H1 (cell line): ENCODE data around the gene SKOR2. TPM values are rescaled to one million over a fixed set of nuclear protein-coding genes. Genes with fewer than 3 reads are reported as not detected.

Experiments used
- CTCF ChIA-PET: fragments of 300-600 bp; sonication (Branson Sonifier 250); formaldehyde crosslinking; loops from one replicate; lab custom pipeline; 2021; ENCODE audit not compliant: partially characterized antibody; lab: Charles Lee
- POLR2A ChIA-PET: fragments of 300-600 bp; sonication (Branson Sonifier 250); formaldehyde crosslinking; loops from one replicate; lab custom pipeline; 2021; ENCODE audit warnings: inconsistent platforms; ENCODE audit not compliant: partially characterized antibody; lab: Charles Lee
- DNase-seq, 2 experiments: peaks; one replicate each; pipeline versions ENCODE4 v3.0.0 to v3.0.0-alpha.2; 2010 to 2022; ENCODE audit warnings: low spot score in 2 of 2, low read depth in 1 of 2, mixed read lengths in 1 of 2
- FAIRE-seq: peaks from 2 replicates; lab custom pipeline; 2011; peaks lifted over from hg19 to GRCh38; lab: Jason Lieb, UNC
- H2AFZ ChIP-seq: 2 replicates; pipeline ENCODE4 v1.8.1; 2012; ENCODE audit warnings: low read length, inconsistent platforms
- H2AK5ac ChIP-seq: 2 replicates; pipeline ENCODE4 v1.6.1; 2013; ENCODE audit warnings: low read depth, low read length
- H2BK120ac ChIP-seq: replicated peaks from 2 replicates; pipeline ENCODE3; 2013; ENCODE audit warnings: low read depth, low read length, inconsistent platforms
- H2BK12ac ChIP-seq: 2 replicates; pipeline ENCODE4 v1.6.1; 2013; ENCODE audit warnings: low read depth, low read length
- H2BK15ac ChIP-seq: 2 replicates; pipeline ENCODE4 v1.6.1; 2013; ENCODE audit warnings: low read length
- H2BK20ac ChIP-seq: 2 replicates; pipeline ENCODE4 v1.6.1; 2013; ENCODE audit warnings: low read length
- H2BK5ac ChIP-seq: 2 replicates; pipeline ENCODE4 v1.6.1; 2013; ENCODE audit warnings: low read depth, low read length
- H3K14ac ChIP-seq: 2 replicates; pipeline ENCODE4 v1.6.1; 2013; ENCODE audit warnings: inconsistent platforms; ENCODE audit not compliant: insufficient read length
- H3K18ac ChIP-seq: 2 replicates; pipeline ENCODE4 v1.6.1; 2013; ENCODE audit warnings: low read length; ENCODE audit errors: extremely low read depth
- H3K23ac ChIP-seq: 2 replicates; pipeline ENCODE4 v1.6.1; 2013; ENCODE audit warnings: inconsistent platforms; ENCODE audit not compliant: insufficient read length
- H3K23me2 ChIP-seq: 2 replicates; pipeline ENCODE4 v1.6.1; 2013; ENCODE audit warnings: low read depth, low read length
- H3K27ac ChIP-seq: 2 replicates; pipeline ENCODE4 v1.6.1; 2011; ENCODE audit warnings: low read depth, low read length, inconsistent platforms
- H3K27me3 ChIP-seq, 4 experiments: replicated peaks in 1 of 4; 1 replicate in 1 of 4; 2 replicates in 3 of 4; pipeline versions ENCODE4 v1.6.1 to v1.8.1; 2011 to 2013; ENCODE audit warnings: low read length in 3 of 4, mild to moderate bottlenecking in 3 of 4, inconsistent platforms in 2 of 4, mixed read lengths in 2 of 4, moderate library complexity in 1 of 4; ENCODE audit not compliant: control insufficient read depth in 3 of 4, insufficient read depth in 3 of 4; ENCODE audit errors: extremely low read depth in 1 of 4
- H3K36me3 ChIP-seq, 4 experiments: 2 replicates each; pipeline versions ENCODE4 v1.6.1 to v1.8.1; 2011 to 2013; ENCODE audit warnings: mild to moderate bottlenecking in 4 of 4, low read length in 3 of 4, moderate library complexity in 2 of 4, control low read depth in 1 of 4, inconsistent platforms in 1 of 4; ENCODE audit not compliant: insufficient read depth in 4 of 4, control insufficient read depth in 2 of 4
- H3K4ac ChIP-seq: replicated peaks from 2 replicates; pipeline ENCODE3; 2013; ENCODE audit warnings: low read length, low read depth, mixed read lengths, inconsistent platforms; ENCODE audit not compliant: insufficient read length
- H3K4me1 ChIP-seq, 4 experiments: replicated peaks in 1 of 4; 1 replicate in 1 of 4; 2 replicates in 3 of 4; pipeline versions ENCODE4 v1.6.1 to v1.8.1; 2011 to 2013; ENCODE audit warnings: low read length in 3 of 4, inconsistent platforms in 2 of 4, mixed read lengths in 1 of 4; ENCODE audit not compliant: insufficient read depth in 4 of 4, control insufficient read depth in 3 of 4
- H3K4me2 ChIP-seq, 2 experiments: 2 replicates each; pipeline versions ENCODE4 v1.6.1 to v1.8.1; 2011 to 2013; ENCODE audit warnings: low read depth in 2 of 2, low read length in 2 of 2, control low read depth in 1 of 2, inconsistent platforms in 1 of 2, mild to moderate bottlenecking in 1 of 2; ENCODE audit not compliant: insufficient read depth in 1 of 2
- H3K4me3 ChIP-seq, 4 experiments: fragments of 200-600, 300-600 bp in 1 of 4; sonication (generic), shearing (Covaris generic), sonication (Bioruptor Twin) in 1 of 4; 2 replicates each; pipeline versions ENCODE4 v1.5.1 to v1.8.1; 2011 to 2016; ENCODE audit warnings: low read length in 4 of 4, low read depth in 3 of 4, control low read depth in 2 of 4, inconsistent platforms in 2 of 4, mild to moderate bottlenecking in 2 of 4, mixed read lengths in 1 of 4, moderate library complexity in 1 of 4; ENCODE audit not compliant: insufficient read depth in 2 of 4; ENCODE audit errors: extremely low read depth in 1 of 4
- H3K56ac ChIP-seq: replicated peaks from 2 replicates; pipeline ENCODE3; 2013; ENCODE audit warnings: low read depth, mild to moderate bottlenecking, mixed read lengths, low read length, inconsistent platforms; ENCODE audit not compliant: insufficient read length
- H3K79me1 ChIP-seq: 2 replicates; pipeline ENCODE4 v1.6.1; 2013; ENCODE audit warnings: low read depth, low read length, control low read depth
- H3K79me2 ChIP-seq, 2 experiments: 2 replicates each; pipeline versions ENCODE4 v1.6.1 to v1.8.1; 2012 to 2013; ENCODE audit warnings: low read length in 2 of 2, mild to moderate bottlenecking in 2 of 2, inconsistent platforms in 1 of 2; ENCODE audit not compliant: insufficient read depth in 2 of 2, control insufficient read depth in 1 of 2
- H3K9ac ChIP-seq, 4 experiments: replicated peaks in 1 of 4; 1 replicate in 1 of 4; 2 replicates in 3 of 4; pipeline versions ENCODE4 v1.6.1 to v1.8.1; 2011 to 2013; ENCODE audit warnings: low read depth in 3 of 4, low read length in 3 of 4, control low read depth in 2 of 4, mild to moderate bottlenecking in 2 of 4, moderate library complexity in 2 of 4, inconsistent platforms in 1 of 4; ENCODE audit errors: extremely low read depth in 1 of 4
- H3K9me3 ChIP-seq, 2 experiments: 2 replicates each; pipeline versions ENCODE4 v1.6.1 to v1.8.1; 2012 to 2013; ENCODE audit warnings: mild to moderate bottlenecking in 2 of 2, moderate library complexity in 2 of 2, control low read depth in 1 of 2, inconsistent platforms in 1 of 2, low read depth in 1 of 2, low read length in 1 of 2, mixed read lengths in 1 of 2; ENCODE audit not compliant: insufficient read depth in 2 of 2
- H4K20me1 ChIP-seq, 2 experiments: replicated peaks in 1 of 2; 2 replicates each; pipeline versions ENCODE3 to v1.8.1; 2011 to 2013; ENCODE audit warnings: inconsistent platforms in 2 of 2, low read length in 2 of 2, mild to moderate bottlenecking in 1 of 2; ENCODE audit not compliant: insufficient read depth in 2 of 2, control insufficient read depth in 1 of 2
- H4K5ac ChIP-seq: 2 replicates; pipeline ENCODE4 v1.6.1; 2013; ENCODE audit warnings: low read length, low read depth, mixed read lengths, inconsistent platforms; ENCODE audit not compliant: insufficient read length
- H4K8ac ChIP-seq: 2 replicates; pipeline ENCODE4 v1.8.0; 2013; ENCODE audit warnings: mild to moderate bottlenecking, moderate library complexity, low read length, inconsistent platforms; ENCODE audit not compliant: insufficient read depth; ENCODE audit errors: extremely low read depth
- H4K91ac ChIP-seq: replicated peaks from 2 replicates; pipeline ENCODE3; 2013; ENCODE audit warnings: low read length, mixed read lengths, inconsistent platforms; ENCODE audit not compliant: insufficient read length
- ATF3 ChIP-seq: IDR thresholded peaks from 2 replicates; pipeline ENCODE4 v1.6.1; 2011; ENCODE audit warnings: low read depth, mild to moderate bottlenecking, low read length; ENCODE audit not compliant: insufficient read depth
- E2F6 ChIP-seq: IDR thresholded peaks from 2 replicates; pipeline ENCODE4 v1.6.1; 2012; ENCODE audit warnings: inconsistent platforms
- GABPA ChIP-seq: IDR thresholded peaks from 2 replicates; pipeline ENCODE4 v1.6.1; 2011; ENCODE audit warnings: mild to moderate bottlenecking, low read length, moderate library complexity, borderline replicate concordance; ENCODE audit not compliant: insufficient read depth
- HDAC2 ChIP-seq, 2 experiments: fragments of 300-600 bp in 1 of 2; sonication (generic) in 1 of 2; IDR thresholded peaks; 2 replicates each; pipeline ENCODE4 v1.6.1; 2011 to 2012; ENCODE audit warnings: low read depth in 2 of 2, low read length in 2 of 2, mild to moderate bottlenecking in 2 of 2, moderate library complexity in 2 of 2, borderline replicate concordance in 1 of 2, inconsistent platforms in 1 of 2
- JUN ChIP-seq: IDR thresholded peaks from 2 replicates; pipeline ENCODE4 v1.6.1; 2011; ENCODE audit warnings: low read depth, mild to moderate bottlenecking, improper control_type of control experiment, low read length
- JUND ChIP-seq: IDR thresholded peaks from 2 replicates; pipeline ENCODE4 v1.6.1; 2011; ENCODE audit warnings: mild to moderate bottlenecking, improper control_type of control experiment, low read length
- KDM1A ChIP-seq: fragments of 200-600, 300-600 bp; sonication (generic); IDR thresholded peaks from 2 replicates; pipeline ENCODE4 v1.7.1; 2016; ENCODE audit warnings: mild to moderate bottlenecking, low read length, borderline replicate concordance
- NANOG ChIP-seq: IDR thresholded peaks from 2 replicates; pipeline ENCODE4 v1.6.1; 2011; ENCODE audit warnings: low read length, low read depth, mild to moderate bottlenecking, inconsistent platforms; ENCODE audit not compliant: insufficient read depth, poor library complexity, severe bottlenecking
- RBBP5 ChIP-seq: IDR thresholded peaks from 2 replicates; pipeline ENCODE4 v1.7.1; 2012; ENCODE audit warnings: low read depth, mild to moderate bottlenecking, inconsistent platforms, low read length, moderate library complexity, borderline replicate concordance
- RFX5 ChIP-seq: IDR thresholded peaks from 2 replicates; pipeline ENCODE4 v1.6.1; 2011; ENCODE audit warnings: low read depth, low read length, improper control_type of control experiment, borderline replicate concordance
- SRF ChIP-seq: IDR thresholded peaks from 2 replicates; pipeline ENCODE4 v1.6.1; 2011; ENCODE audit warnings: mild to moderate bottlenecking, low read depth, low read length, moderate library complexity
- WGBS, 2 experiments: shearing (Covaris generic) in 1 of 2; methylation state at CpG; one replicate each; pipeline versions ENCODE4 v1.1.6 to v1.1.7; 2013 to 2015; ENCODE audit warnings: low lambda C conversion rate in 2 of 2, mixed read lengths in 2 of 2, inconsistent platforms in 1 of 2, low coverage in 1 of 2, missing lambda C conversion rate in 1 of 2; ENCODE audit not compliant: insufficient replicate concordance in 2 of 2, insufficient coverage in 1 of 2, insufficient read length in 1 of 2; ENCODE audit errors: extremely low coverage in 1 of 2, missing lambda C conversion rate in 1 of 2; 5-methylcytosine and 5-hydroxymethylcytosine counted together
- polyA plus RNA-seq, 7 experiments: library from polyadenylated mRNA; depleted of rRNA in 3 of 7; stranded (reverse) in 5 of 7; unstranded in 2 of 7; fragments of >200 nt in 5 of 7; fragments of 200-250 nt in 2 of 7; gene quantifications; 1 replicate in 5 of 7; 2 replicates in 1 of 7; 4 replicates in 1 of 7; pipeline versions ENCODE4 v1.2.1 to v1.2.3, GENCODE V29; 2011 to 2013; ENCODE audit warnings: missing spikeins in 2 of 7, mixed read lengths in 2 of 7
- total RNA-seq: library from RNA; stranded (reverse); fragmentation: NEBNext Ultra II Directional; extraction: Animal tissue kit (Norgen Biotek cat#: 25700); gene quantifications from 2 replicates; pipeline ENCODE4 v1.2.1, GENCODE V29; 2021

Gene SKOR2
- total and polyA plus RNA-seq, 2 of the 8 experiments (the other 6 are each of a cell fraction or from before 2014, with no cell fraction given): 0.05 to 0.11 TPM

- Histone ChIP-seq H3K18ac (no peak overlapping the region), H4K5ac (no peak overlapping the region), H3K4ac (no peak overlapping the region), H3K9ac (no peak overlapping the region), H3K56ac (no peak overlapping the region), H3K79me1 (no peaks in the 10 kb centered on the region), H2AK5ac (no peak overlapping the region), H3K36me3 (no peaks in the 10 kb centered on the region), H3K4me2 (no peak overlapping the region), H4K91ac (no peak overlapping the region), H3K14ac (no peak overlapping the region), H4K8ac (no peak overlapping the region), H3K27ac (no peak overlapping the region), H3K27me3 (no peaks in the 10 kb centered on the region; a peak in 1 of 7 replicates), H2BK5ac (no peak overlapping the region), H3K23me2 (no peaks in the 10 kb centered on the region), H3K79me2 (no peaks in the 10 kb centered on the region), H3K23ac (no peak overlapping the region), H4K20me1 (no peaks in the 10 kb centered on the region), H2AFZ (no peak overlapping the region), H3K4me1 (no peaks in the 10 kb centered on the region), H2BK20ac (no peak overlapping the region), H3K4me3 (no peak overlapping the region), H2BK120ac (no peak overlapping the region), H2BK12ac (no peak overlapping the region), H2BK15ac (no peak overlapping the region), H3K9me3 (no peaks in the 10 kb centered on the region)
- CTCF ChIA-PET: interaction anchor here (0.9 to 2.3 kb wide), 4 partner anchors 35 to 462 kb away, joined by 3 to 6 read pairs (median 3); no protein-coding TSS in a partner anchor
- no peak for FAIRE-seq
- POLR2A ChIA-PET: no interaction called here
- DNase-seq: no peak
- 91% methylated on average over 4 of the region's 4 CpGs; no CpG with 5 or more reads in 1 of the 2 experiments for WGBS, 2 experiments
- TF ChIP-seq JUN (no peak), KDM1A (no peak), E2F6 (no peak), HDAC2 (IDR thresholded peaks at IDR 0.05; ENCODE audit: borderline replicate concordance in 1 of 2, low read depth in 2 of 2, low read length in 2 of 2) (no peak), GABPA (no peak), JUND (no peak), SRF (no peak), RFX5 (no peak), ATF3 (no peak), RBBP5 (no peak), NANOG (no peak)
These were observed 35.4 kb upstream of the SKOR2 start for GRCh38 chr18:47286776-47287410.
